ENCODE measurements around the gene PEX14. TPM values are rescaled to one million over a fixed set of nuclear protein-coding genes. Genes with fewer than 3 reads are reported as not detected.

Gene PEX14
- total and polyA plus RNA-seq, 2 donors (not counting 3 experiments of a cell fraction or from before 2014, with no cell fraction given): 19.5 to 26.5 TPM

DNA sequence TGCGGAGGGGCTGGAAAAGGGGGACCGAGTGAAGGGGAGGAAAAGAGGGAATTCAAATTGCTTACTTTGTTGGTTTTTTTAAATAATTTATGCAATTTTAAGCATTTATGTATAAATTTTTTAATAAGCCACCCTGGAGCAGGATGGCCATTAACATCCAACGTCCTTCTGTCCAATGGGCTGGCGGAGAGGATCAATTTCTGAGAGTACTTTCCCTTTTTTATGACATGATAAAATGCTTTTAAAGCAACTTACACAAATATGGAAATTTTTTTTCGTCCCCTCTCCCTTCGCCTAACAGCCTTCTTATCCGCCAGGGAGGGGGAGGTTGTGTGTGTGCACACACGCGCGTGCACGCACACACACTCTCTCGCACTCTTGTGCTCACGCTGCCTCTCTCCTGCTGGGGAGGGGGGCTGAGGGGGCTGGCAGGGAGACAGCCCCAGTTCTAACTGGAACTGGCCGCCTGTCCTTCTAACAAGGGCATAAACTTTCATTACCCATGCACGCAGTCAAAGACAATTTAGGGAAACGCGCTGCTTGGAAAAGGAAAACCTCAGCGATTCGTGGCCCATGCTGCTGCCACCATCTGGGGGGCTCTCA, 198.5 kb downstream of the PEX14 start:
- no peaks in the 10 kb centered on the region for H4K20me1 ChIP-seq (replicated peaks; ENCODE audit: control insufficient read depth, extremely low read depth, insufficient read depth, low read length)
- no peak for DNase-seq (ENCODE audit: low read depth, low spot score)
- no peak for FAIRE-seq
- no peak overlapping the region for H3K4me3 ChIP-seq (replicated peaks in 1 of 3; ENCODE audit: insufficient read depth in 1 of 3, low read depth in 1 of 3, low read length in 3 of 3)
- H3K4me1 ChIP-seq (ENCODE audit: control insufficient read depth, extremely low read depth, insufficient read depth, low read length): no peaks in the 10 kb centered on the region
- TF ChIP-seq GATA2 (IDR thresholded peaks at IDR 0.05; ENCODE audit: insufficient read depth, insufficient read length, low read depth, low read length) (no peak), EZH2 (IDR thresholded peaks at IDR 0.05; ENCODE audit: borderline replicate concordance, low read depth, low read length, severe bottlenecking) (no peak), POLR2A (IDR thresholded peaks at IDR 0.05; ENCODE audit: low read depth, low read length) (no peak)
- TF ChIP-seq, protein P1, sequence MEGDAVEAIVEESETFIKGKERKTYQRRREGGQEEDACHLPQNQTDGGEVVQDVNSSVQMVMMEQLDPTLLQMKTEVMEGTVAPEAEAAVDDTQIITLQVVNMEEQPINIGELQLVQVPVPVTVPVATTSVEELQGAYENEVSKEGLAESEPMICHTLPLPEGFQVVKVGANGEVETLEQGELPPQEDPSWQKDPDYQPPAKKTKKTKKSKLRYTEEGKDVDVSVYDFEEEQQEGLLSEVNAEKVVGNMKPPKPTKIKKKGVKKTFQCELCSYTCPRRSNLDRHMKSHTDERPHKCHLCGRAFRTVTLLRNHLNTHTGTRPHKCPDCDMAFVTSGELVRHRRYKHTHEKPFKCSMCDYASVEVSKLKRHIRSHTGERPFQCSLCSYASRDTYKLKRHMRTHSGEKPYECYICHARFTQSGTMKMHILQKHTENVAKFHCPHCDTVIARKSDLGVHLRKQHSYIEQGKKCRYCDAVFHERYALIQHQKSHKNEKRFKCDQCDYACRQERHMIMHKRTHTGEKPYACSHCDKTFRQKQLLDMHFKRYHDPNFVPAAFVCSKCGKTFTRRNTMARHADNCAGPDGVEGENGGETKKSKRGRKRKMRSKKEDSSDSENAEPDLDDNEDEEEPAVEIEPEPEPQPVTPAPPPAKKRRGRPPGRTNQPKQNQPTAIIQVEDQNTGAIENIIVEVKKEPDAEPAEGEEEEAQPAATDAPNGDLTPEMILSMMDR (IDR thresholded peaks at IDR 0.05; ENCODE audit: extremely low read depth in 1 of 2, insufficient read depth in 1 of 2, low read depth in 1 of 2, low read length in 2 of 2): no peak
- H3K27ac ChIP-seq (ENCODE audit: insufficient read depth, low read depth, low read length): no peak overlapping the region
- peaks cover 0 to 3% of the 10 kb centered on the region in 2 experiments for H3K27me3 ChIP-seq (ENCODE audit: control insufficient read depth in 2 of 2, insufficient read depth in 2 of 2, low read length in 2 of 2)
- intact Hi-C loops (cut with micrococcal nuclease): no loop called here
- H3K9me1 ChIP-seq (replicated peaks; ENCODE audit: control insufficient read depth, extremely low read depth, insufficient read depth, low read length): no peaks in the 10 kb centered on the region
- H3K36me3 ChIP-seq (ENCODE audit: control insufficient read depth in 2 of 2, extremely low read depth in 1 of 2, insufficient read depth in 2 of 2, low read length in 2 of 2): no peaks in the 10 kb centered on the region
- ChIA-PET CTCF (no interaction called here), POLR2A (no interaction called here)
- no peak overlapping the region for H2AFZ ChIP-seq (ENCODE audit: low read depth, low read length)
- no peaks in the 10 kb centered on the region for H3K9me3 ChIP-seq (replicated peaks; ENCODE audit: control insufficient read depth, insufficient read depth, low read length)
- no TSS peak for BruUV-seq (replicated peaks)
- H3K9ac ChIP-seq (replicated peaks; ENCODE audit: extremely low read depth, insufficient read depth, low read length): no peak overlapping the region
- no peaks in the 10 kb centered on the region for H3K79me2 ChIP-seq (ENCODE audit: control insufficient read depth, insufficient read depth, low read length)
- no peak overlapping the region for H3K4me2 ChIP-seq (ENCODE audit: insufficient read depth, low read length)
- dilution Hi-C loops (cut with MboI; ENCODE audit: extremely low pct_ligation_motif_present, low sequenced_read_pairs): no loop called here

DNA sequence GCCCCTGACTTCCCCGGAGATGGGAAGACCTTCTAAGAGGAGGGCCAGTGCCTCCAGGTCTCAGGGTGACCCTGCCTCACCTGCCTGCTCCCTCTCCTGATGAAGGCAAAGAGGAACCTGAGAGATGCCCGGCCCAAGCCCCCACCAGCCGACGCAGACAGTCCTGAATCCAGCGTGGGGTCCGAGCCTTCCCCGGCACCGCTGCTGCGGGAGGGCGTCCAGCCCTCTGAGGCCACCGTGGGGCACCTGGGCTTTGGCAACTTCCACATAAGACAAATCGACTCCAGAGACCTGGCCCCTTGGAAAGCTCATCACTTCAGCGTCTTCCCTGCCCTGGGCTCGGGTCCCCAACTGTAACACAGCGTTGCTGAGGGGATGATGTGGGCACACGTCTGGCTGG, 199.5 kb downstream of the PEX14 start:
- TF ChIP-seq EZH2 (IDR thresholded peaks at IDR 0.05; ENCODE audit: borderline replicate concordance, low read depth, low read length, severe bottlenecking) (no peak), POLR2A (IDR thresholded peaks at IDR 0.05; ENCODE audit: low read depth, low read length) (no peak), POLR2AphosphoS5 (IDR thresholded peaks at IDR 0.05; ENCODE audit: insufficient read depth, low read depth, low read length) (no peak), FOS (IDR thresholded peaks at IDR 0.05; ENCODE audit: borderline replicate concordance, insufficient read depth, low read length) (no peak), MYC (IDR thresholded peaks at IDR 0.05; ENCODE audit: low read depth, low read length) (no peak), JUN (IDR thresholded peaks at IDR 0.05; ENCODE audit: borderline replicate concordance, insufficient read depth, insufficient read length, low read depth) (no peak), GATA2 (IDR thresholded peaks at IDR 0.05; ENCODE audit: insufficient read depth, insufficient read length, low read depth, low read length) (no peak)
- TF ChIP-seq, protein P1 (IDR thresholded peaks at IDR 0.05; ENCODE audit: extremely low read depth in 1 of 2, insufficient read depth in 1 of 2, low read depth in 1 of 2, low read length in 2 of 2): no peak
- TF ChIP-seq, protein P2, sequence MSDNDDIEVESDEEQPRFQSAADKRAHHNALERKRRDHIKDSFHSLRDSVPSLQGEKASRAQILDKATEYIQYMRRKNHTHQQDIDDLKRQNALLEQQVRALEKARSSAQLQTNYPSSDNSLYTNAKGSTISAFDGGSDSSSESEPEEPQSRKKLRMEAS (IDR thresholded peaks at IDR 0.05; ENCODE audit: insufficient read depth, insufficient read length): no peak
- H4K20me1 ChIP-seq (replicated peaks; ENCODE audit: control insufficient read depth, extremely low read depth, insufficient read depth, low read length): no peaks in the 10 kb centered on the region
- no peak overlapping the region for H3K27ac ChIP-seq (ENCODE audit: insufficient read depth, low read depth, low read length)
- dilution Hi-C loops (cut with MboI; ENCODE audit: extremely low pct_ligation_motif_present, low sequenced_read_pairs): no loop called here
- no peak overlapping the region for H3K4me3 ChIP-seq (replicated peaks in 1 of 3; ENCODE audit: insufficient read depth in 1 of 3, low read depth in 1 of 3, low read length in 3 of 3)
- no TSS peak for BruUV-seq (replicated peaks)
- no peaks in the 10 kb centered on the region for H3K36me3 ChIP-seq (ENCODE audit: control insufficient read depth in 2 of 2, extremely low read depth in 1 of 2, insufficient read depth in 2 of 2, low read length in 2 of 2)
- no peaks in the 10 kb centered on the region for H3K79me2 ChIP-seq (ENCODE audit: control insufficient read depth, insufficient read depth, low read length)
- ChIA-PET CTCF (no interaction called here), POLR2A (no interaction called here)
- H3K4me2 ChIP-seq (ENCODE audit: insufficient read depth, low read length): no peak overlapping the region
- DNase-seq (ENCODE audit: low read depth, low spot score) (no peak), FAIRE-seq (no peak)
- no peak overlapping the region for H2AFZ ChIP-seq (ENCODE audit: low read depth, low read length)
- H3K4me1 ChIP-seq (ENCODE audit: control insufficient read depth, extremely low read depth, insufficient read depth, low read length): no peaks in the 10 kb centered on the region
- intact Hi-C loops (cut with micrococcal nuclease): no loop called here
- H3K9ac ChIP-seq (replicated peaks; ENCODE audit: extremely low read depth, insufficient read depth, low read length): no peak overlapping the region
- H3K9me3 ChIP-seq (replicated peaks; ENCODE audit: control insufficient read depth, insufficient read depth, low read length): no peaks in the 10 kb centered on the region
- peaks cover 0 to 3% of the 10 kb centered on the region in 2 experiments for H3K27me3 ChIP-seq (ENCODE audit: control insufficient read depth in 2 of 2, insufficient read depth in 2 of 2, low read length in 2 of 2)
- H3K9me1 ChIP-seq (replicated peaks; ENCODE audit: control insufficient read depth, extremely low read depth, insufficient read depth, low read length): no peaks in the 10 kb centered on the region

Measured in endothelial cell of umbilical vein (primary cell).